HEK293 (cell line): ENCODE data around the gene PCGF1.

Experiments used
- CTCF ChIA-PET: fragments of 350-600 bp; formaldehyde crosslinking; extraction: SDS; loops from one replicate; lab custom pipeline; 2021; ENCODE audit warnings: antibody characterized with exemption; lab: Yijun Ruan, JAX
- POLR2A ChIA-PET: fragments of 300-600 bp; formaldehyde crosslinking; extraction: SDS; loops from one replicate; lab custom pipeline; 2020; ENCODE audit warnings: antibody characterized with exemption, inconsistent platforms; lab: Yijun Ruan, JAX
- H3K27ac ChIP-seq: fragments of 200-500 bp; sonication (Bioruptor generic); 2 replicates; pipeline ENCODE4 v1.5.1; 2014; ENCODE audit warnings: low read depth, low read length, control low read depth, inconsistent platforms; ENCODE audit errors: extremely low read depth
- H3K36me3 ChIP-seq, 2 experiments: fragments of 200-500 bp in 1 of 2; sonication (Bioruptor generic) in 1 of 2; 1 replicate in 1 of 2; 2 replicates in 1 of 2; pipeline ENCODE4 v1.5.1; 2014 to 2017; ENCODE audit warnings: inconsistent platforms in 2 of 2, low read length in 2 of 2; ENCODE audit not compliant: control insufficient read depth in 2 of 2, insufficient read depth in 1 of 2
- H3K4me1 ChIP-seq: fragments of 200-500 bp; sonication (Bioruptor generic); 2 replicates; pipeline ENCODE4 v1.5.1; 2014; ENCODE audit warnings: mild to moderate bottlenecking, low read length, inconsistent platforms; ENCODE audit not compliant: control insufficient read depth, insufficient read depth
- H3K4me3 ChIP-seq: 2 replicates; pipeline ENCODE4 v1.5.1; 2011; ENCODE audit warnings: low read depth, mild to moderate bottlenecking, control low read depth, low read length, moderate library complexity
- H3K9me3 ChIP-seq: fragments of 200-500 bp; sonication (Bioruptor generic); 2 replicates; pipeline ENCODE4 v1.5.1; 2014; ENCODE audit warnings: low read depth, low read length, inconsistent platforms; ENCODE audit not compliant: control insufficient read depth, insufficient read depth
- BCL11A ChIP-seq: fragments of 450-650 bp; formaldehyde crosslinking; IDR thresholded peaks from 2 replicates; pipeline ENCODE4 v1.5.1; 2016; ENCODE audit warnings: low read depth, missing biosample characterization, missing genetic modification characterization
- BCL11B ChIP-seq: fragments of 450-650 bp; formaldehyde crosslinking; IDR thresholded peaks from 2 replicates; pipeline ENCODE4 v1.5.1; 2016; ENCODE audit warnings: low read depth, missing biosample characterization, missing genetic modification characterization
- GFI1B ChIP-seq: fragments of 450-650 bp; formaldehyde crosslinking; IDR thresholded peaks from 2 replicates; pipeline ENCODE4 v1.5.1; 2016; ENCODE audit warnings: missing biosample characterization, missing genetic modification characterization
- HOXD13 ChIP-seq: sonication (generic); formaldehyde crosslinking; IDR thresholded peaks from 2 replicates; pipeline ENCODE4 v1.8.0; 2022; ENCODE audit warnings: missing genetic modification reagents, borderline replicate concordance
- KLF10 ChIP-seq: fragments of 450-650 bp; IDR thresholded peaks from 2 replicates; pipeline ENCODE4 v1.5.1; 2018; ENCODE audit warnings: missing biosample characterization, mild to moderate bottlenecking, missing genetic modification characterization
- PATZ1 ChIP-seq: fragments of 450-650 bp; formaldehyde crosslinking; IDR thresholded peaks from 2 replicates; pipeline ENCODE4 v1.5.1; 2016; ENCODE audit warnings: missing biosample characterization, missing genetic modification characterization
- SP7 ChIP-seq: fragments of 450-650 bp; formaldehyde crosslinking; IDR thresholded peaks from 2 replicates; pipeline ENCODE4 v1.5.1; 2016; ENCODE audit warnings: missing biosample characterization, missing genetic modification characterization
- TSHZ1 ChIP-seq: fragments of 450-650 bp; formaldehyde crosslinking; IDR thresholded peaks from 2 replicates; pipeline ENCODE4 v1.5.1; 2016; ENCODE audit warnings: missing biosample characterization, missing genetic modification characterization, borderline replicate concordance
- WT1 ChIP-seq: fragments of 450-650 bp; formaldehyde crosslinking; IDR thresholded peaks from 2 replicates; pipeline ENCODE4 v1.5.1; 2016; ENCODE audit warnings: missing biosample characterization, missing genetic modification characterization
- ZBTB1 ChIP-seq: fragments of 450-650 bp; formaldehyde crosslinking; IDR thresholded peaks from 2 replicates; pipeline ENCODE4 v1.5.1; 2016; ENCODE audit warnings: missing biosample characterization, missing genetic modification characterization
- ZNF121 ChIP-seq: fragments of 450-650 bp; formaldehyde crosslinking; IDR thresholded peaks from 2 replicates; pipeline ENCODE4 v1.5.1; 2016; ENCODE audit warnings: missing biosample characterization, missing genetic modification characterization
- ZNF132 ChIP-seq: fragments of 450-650 bp; formaldehyde crosslinking; IDR thresholded peaks from 2 replicates; pipeline ENCODE4 v1.5.1; 2017; ENCODE audit warnings: missing biosample characterization, missing genetic modification characterization, borderline replicate concordance
- ZNF155 ChIP-seq: fragments of 450-650 bp; formaldehyde crosslinking; IDR thresholded peaks from 2 replicates; pipeline ENCODE4 v1.5.1; 2016; ENCODE audit warnings: missing biosample characterization, missing genetic modification characterization
- ZNF26 ChIP-seq: fragments of 450-650 bp; formaldehyde crosslinking; IDR thresholded peaks from 2 replicates; pipeline ENCODE4 v1.5.1; 2016; ENCODE audit warnings: missing biosample characterization, missing genetic modification characterization
- ZNF335 ChIP-seq: fragments of 450-650 bp; formaldehyde crosslinking; conservative IDR thresholded peaks from 2 replicates; pipeline ENCODE4 v1.5.1; 2016; ENCODE audit warnings: missing biosample characterization, missing genetic modification characterization
- ZNF48 ChIP-seq: fragments of 450-650 bp; formaldehyde crosslinking; IDR thresholded peaks from 2 replicates; pipeline ENCODE4 v1.5.1; 2016; ENCODE audit warnings: missing biosample characterization, missing genetic modification characterization
- ZNF488 ChIP-seq: fragments of 450-650 bp; formaldehyde crosslinking; IDR thresholded peaks from 2 replicates; pipeline ENCODE4 v1.5.1; 2016; ENCODE audit warnings: missing biosample characterization, missing genetic modification characterization
- ZNF510 ChIP-seq: fragments of 450-650 bp; formaldehyde crosslinking; IDR thresholded peaks from 2 replicates; pipeline ENCODE4 v1.5.1; 2018; ENCODE audit warnings: mild to moderate bottlenecking, missing genetic modification characterization, missing biosample characterization; ENCODE audit not compliant: insufficient replicate concordance
- ZNF544 ChIP-seq: fragments of 450-650 bp; formaldehyde crosslinking; IDR thresholded peaks from 2 replicates; pipeline ENCODE4 v1.5.0; 2017; ENCODE audit warnings: missing biosample characterization, missing genetic modification characterization
- ZNF596 ChIP-seq: fragments of 450-650 bp; IDR thresholded peaks from 2 replicates; pipeline ENCODE4 v1.5.0; 2018; ENCODE audit warnings: missing biosample characterization, mild to moderate bottlenecking, missing genetic modification characterization, moderate library complexity
- ZNF624 ChIP-seq: fragments of 450-650 bp; formaldehyde crosslinking; IDR thresholded peaks from 2 replicates; pipeline ENCODE4 v1.5.1; 2017; ENCODE audit warnings: missing biosample characterization, missing genetic modification characterization
- ZNF660 ChIP-seq: fragments of 450-650 bp; IDR thresholded peaks from 2 replicates; pipeline ENCODE4 v1.5.1; 2018; ENCODE audit warnings: missing biosample characterization, mild to moderate bottlenecking, missing genetic modification characterization
- ZNF785 ChIP-seq: fragments of 450-650 bp; formaldehyde crosslinking; IDR thresholded peaks from 2 replicates; pipeline ENCODE4 v1.5.1; 2016; ENCODE audit warnings: missing biosample characterization, missing genetic modification characterization
- ZNF791 ChIP-seq: fragments of 450-650 bp; formaldehyde crosslinking; IDR thresholded peaks from 2 replicates; pipeline ENCODE4 v1.5.1; 2016; ENCODE audit warnings: missing biosample characterization, missing genetic modification characterization
- ZNF830 ChIP-seq: fragments of 450-650 bp; IDR thresholded peaks from 2 replicates; pipeline ENCODE4 v1.5.0; 2018; ENCODE audit warnings: missing biosample characterization, missing genetic modification characterization, low read depth, mild to moderate bottlenecking, moderate library complexity
- ZNF837 ChIP-seq: fragments of 450-650 bp; formaldehyde crosslinking; IDR thresholded peaks from 2 replicates; pipeline ENCODE4 v1.5.1; 2016; ENCODE audit warnings: missing biosample characterization, missing genetic modification characterization
- ZSCAN18 ChIP-seq: fragments of 450-650 bp; formaldehyde crosslinking; IDR thresholded peaks from 2 replicates; pipeline ENCODE4 v1.5.1; 2016; ENCODE audit warnings: missing biosample characterization, missing genetic modification characterization

PCGF1 gene

GRCh38 chr2:74536166-74536950 is 28.9 kb upstream of the PCGF1 start:
- no peak overlapping the region for H3K27ac ChIP-seq
- H3K4me3 ChIP-seq, result no peak overlapping the region
- TF ChIP-seq ZNF624 (tag by site-specific recombination) (no peak), BCL11A (tag by site-specific recombination) (no peak), ZNF121 (tag by site-specific recombination) (no peak), ZNF785 (tag by site-specific recombination) (no peak), KLF10 (tag by site-specific recombination) (no peak), PATZ1 (tag by site-specific recombination) (no peak), ZNF510 (no peak), ZNF791 (no peak), ZNF488 (tag by site-specific recombination) (no peak)
- ChIA-PET CTCF (no interaction called here), POLR2A (no interaction called here)
- peaks cover 0 to 32% of the 10 kb centered on the region in 2 experiments; a peak in 1 of 3 replicates for H3K36me3 ChIP-seq
- no peaks in the 10 kb centered on the region for H3K9me3 ChIP-seq
- no peaks in the 10 kb centered on the region for H3K4me1 ChIP-seq

GRCh38 chr2:74535440-74535965 is 28.0 kb upstream of the PCGF1 start:
- no peaks in the 10 kb centered on the region for H3K4me1 ChIP-seq
- peaks cover 0 to 38% of the 10 kb centered on the region in 2 experiments; a peak in 1 of 3 replicates for H3K36me3 ChIP-seq
- no peak overlapping the region for H3K27ac ChIP-seq
- H3K9me3 ChIP-seq, result no peaks in the 10 kb centered on the region
- POLR2A ChIA-PET, result no interaction called here
- CTCF ChIA-PET, result no interaction called here
- no peak overlapping the region for H3K4me3 ChIP-seq
- TF ChIP-seq ZNF544 (no peak), ZNF26 (tag by site-specific recombination) (no peak), ZBTB1 (tag by site-specific recombination) (no peak), ZSCAN18 (no peak), ZNF596 (no peak), ZNF48 (no peak), ZNF660 (no peak), TSHZ1 (tag by site-specific recombination) (no peak), HOXD13 (CRISPR knock-in tag) (no peak), ZNF335 (tag by site-specific recombination) (no peak), ZNF837 (no peak), ZNF155 (no peak), WT1 (no peak), BCL11B (tag by site-specific recombination) (no peak), SP7 (tag by site-specific recombination) (no peak), ZNF830 (tag by site-specific recombination) (no peak), GFI1B (tag by site-specific recombination) (no peak), ZNF132 (tag by site-specific recombination) (no peak)
- TF ChIP-seq, all 188 proteins: peak for 0
